ENCODE measurements around the gene LRBA.

LRBA gene

DNA sequence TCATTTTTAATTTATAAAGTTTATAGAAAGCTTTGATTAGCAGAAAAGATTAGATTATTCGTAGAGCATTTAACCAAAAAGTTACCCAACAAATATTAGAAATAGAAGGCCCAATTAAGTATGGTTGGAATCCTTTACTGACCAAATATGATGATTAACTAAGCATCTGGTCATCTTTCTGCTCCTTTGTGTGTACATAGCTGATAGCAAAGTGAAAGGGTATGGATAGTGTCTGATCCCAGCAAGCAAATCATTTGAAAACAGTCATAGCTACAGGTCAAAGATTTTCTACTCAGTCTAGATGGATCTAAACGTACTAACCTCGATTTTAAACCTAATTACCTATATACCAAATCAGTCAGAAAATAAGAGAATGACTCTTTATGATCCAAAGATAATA lies 440.4 kb downstream of the LRBA start:
- H3K4me1 ChIP-seq (ENCODE audit: low read length) = no peaks in the 10 kb centered on the region
- no peak for DNase-seq
- H3F3A ChIP-seq (ENCODE audit: insufficient read depth, low read length) = no peaks in the 10 kb centered on the region

DNA sequence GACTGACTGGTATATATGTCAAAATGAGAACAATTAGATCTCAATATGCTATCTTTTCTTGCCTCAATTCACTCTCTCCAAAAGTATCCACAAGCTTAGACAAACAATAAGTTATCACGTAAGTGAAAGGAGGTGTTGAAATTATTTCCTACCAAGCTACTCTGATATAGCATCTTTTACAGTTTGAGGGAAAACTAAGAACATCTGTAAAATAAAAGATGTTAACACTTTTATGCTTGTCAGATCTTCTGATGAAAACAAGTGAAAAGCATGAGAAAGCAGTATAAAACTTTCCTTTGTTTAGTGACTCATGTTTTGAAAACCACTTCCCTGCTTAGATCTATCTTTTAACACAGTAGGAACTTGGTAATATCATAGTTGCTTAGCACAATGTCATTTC lies 441.6 kb downstream of the LRBA start:
- Histone ChIP-seq H3K4me2 (ENCODE audit: low read depth, low read length) (no peak overlapping the region), H3K27ac (ENCODE audit: low read length) (no peak overlapping the region), H3K79me2 (ENCODE audit: low read length) (no peaks in the 10 kb centered on the region), H3K36me3 (replicated peaks; ENCODE audit: insufficient read depth, low read length) (no peaks in the 10 kb centered on the region), H3K27me3 (replicated peaks; ENCODE audit: insufficient read depth, low read length) (no peaks in the 10 kb centered on the region), H4K20me1 (ENCODE audit: insufficient read depth, low read length) (no peaks in the 10 kb centered on the region), H3K4me3 (ENCODE audit: low read length) (no peak overlapping the region), H3K4me1 (ENCODE audit: low read length) (no peaks in the 10 kb centered on the region), H3F3A (ENCODE audit: insufficient read depth, low read length) (no peaks in the 10 kb centered on the region), H3K9me3 (replicated peaks; ENCODE audit: insufficient read depth, low read length) (no peaks in the 10 kb centered on the region), H3K9ac (ENCODE audit: low read length) (no peak overlapping the region), H2AFZ (ENCODE audit: low read length) (no peak overlapping the region), H3K9me2 (replicated peaks; ENCODE audit: insufficient read depth, low read length) (no peaks in the 10 kb centered on the region)
- TF ChIP-seq, protein P1, sequence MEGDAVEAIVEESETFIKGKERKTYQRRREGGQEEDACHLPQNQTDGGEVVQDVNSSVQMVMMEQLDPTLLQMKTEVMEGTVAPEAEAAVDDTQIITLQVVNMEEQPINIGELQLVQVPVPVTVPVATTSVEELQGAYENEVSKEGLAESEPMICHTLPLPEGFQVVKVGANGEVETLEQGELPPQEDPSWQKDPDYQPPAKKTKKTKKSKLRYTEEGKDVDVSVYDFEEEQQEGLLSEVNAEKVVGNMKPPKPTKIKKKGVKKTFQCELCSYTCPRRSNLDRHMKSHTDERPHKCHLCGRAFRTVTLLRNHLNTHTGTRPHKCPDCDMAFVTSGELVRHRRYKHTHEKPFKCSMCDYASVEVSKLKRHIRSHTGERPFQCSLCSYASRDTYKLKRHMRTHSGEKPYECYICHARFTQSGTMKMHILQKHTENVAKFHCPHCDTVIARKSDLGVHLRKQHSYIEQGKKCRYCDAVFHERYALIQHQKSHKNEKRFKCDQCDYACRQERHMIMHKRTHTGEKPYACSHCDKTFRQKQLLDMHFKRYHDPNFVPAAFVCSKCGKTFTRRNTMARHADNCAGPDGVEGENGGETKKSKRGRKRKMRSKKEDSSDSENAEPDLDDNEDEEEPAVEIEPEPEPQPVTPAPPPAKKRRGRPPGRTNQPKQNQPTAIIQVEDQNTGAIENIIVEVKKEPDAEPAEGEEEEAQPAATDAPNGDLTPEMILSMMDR (IDR thresholded peaks at IDR 0.05; ENCODE audit: low read length) = no peak
- no peak for TF ChIP-seq EZH2 (optimal IDR thresholded peaks at IDR 0.05; ENCODE audit: low read depth, low read length)
- TF ChIP-seq EZH2phosphoT487 (IDR thresholded peaks at IDR 0.05; ENCODE audit: low read length) = no peak
- no peak for DNase-seq

More for the DNA sequence above, 440.4 kb downstream of the LRBA start:
- no peaks in the 10 kb centered on the region for H4K20me1 ChIP-seq (ENCODE audit: insufficient read depth, low read length)
- H3K4me2 ChIP-seq (ENCODE audit: low read depth, low read length) = no peak overlapping the region
- H3K79me2 ChIP-seq (ENCODE audit: low read length) = no peaks in the 10 kb centered on the region
- H3K4me3 ChIP-seq (ENCODE audit: low read length) = no peak overlapping the region
- H3K9ac ChIP-seq (ENCODE audit: low read length) = no peak overlapping the region
- no peaks in the 10 kb centered on the region for H3K9me2 ChIP-seq (replicated peaks; ENCODE audit: insufficient read depth, low read length)
- no peak overlapping the region for H2AFZ ChIP-seq (ENCODE audit: low read length)
- no peaks in the 10 kb centered on the region for H3K36me3 ChIP-seq (replicated peaks; ENCODE audit: insufficient read depth, low read length)
- H3K9me3 ChIP-seq (replicated peaks; ENCODE audit: insufficient read depth, low read length) = no peaks in the 10 kb centered on the region
- no peak overlapping the region for H3K27ac ChIP-seq (ENCODE audit: low read length)
- H3K27me3 ChIP-seq (replicated peaks; ENCODE audit: insufficient read depth, low read length) = no peaks in the 10 kb centered on the region
- no peak for TF ChIP-seq EZH2 (optimal IDR thresholded peaks at IDR 0.05; ENCODE audit: low read depth, low read length)
- TF ChIP-seq, protein P1 (IDR thresholded peaks at IDR 0.05; ENCODE audit: low read length) = no peak
- TF ChIP-seq EZH2phosphoT487 (IDR thresholded peaks at IDR 0.05; ENCODE audit: low read length) = no peak

DNA sequence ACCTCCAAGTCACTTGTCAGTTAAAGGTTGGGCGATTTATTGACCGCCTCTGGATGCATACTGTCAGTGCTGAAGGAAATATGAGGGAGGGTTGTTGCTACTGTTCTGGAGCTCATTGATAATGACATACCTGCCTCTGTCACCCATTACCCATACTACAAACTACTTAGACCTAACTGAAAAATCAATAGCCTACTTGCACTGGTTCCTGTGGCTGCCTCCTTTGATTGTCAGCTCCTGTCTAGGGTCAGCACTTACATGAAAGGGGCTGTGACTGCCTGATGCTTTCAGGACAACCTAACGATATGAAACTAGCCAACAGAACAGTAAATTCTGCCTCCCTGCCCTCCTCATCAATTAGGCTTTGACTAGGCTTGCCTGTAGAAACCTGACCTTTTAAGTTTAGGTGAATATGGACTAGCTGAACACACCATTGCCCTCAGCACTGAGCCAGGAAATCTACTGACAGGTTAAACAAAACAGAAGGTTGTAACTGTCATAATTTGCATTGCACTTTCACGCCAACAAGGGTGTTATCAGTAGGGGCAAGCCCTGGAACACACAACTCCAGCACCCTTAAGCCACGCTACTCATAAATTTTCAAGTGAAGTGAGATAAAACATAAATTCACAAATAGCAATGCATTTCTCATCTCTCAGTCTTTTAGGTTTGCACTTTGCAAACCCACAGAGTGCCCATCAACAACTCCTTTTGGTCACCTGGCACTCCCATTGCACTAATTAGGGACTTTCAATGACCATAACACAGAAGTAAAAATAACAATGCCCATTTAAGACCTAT lies 442.2 kb downstream of the LRBA start:
- Histone ChIP-seq H3K27me3 (replicated peaks; ENCODE audit: insufficient read depth, low read length) (no peaks in the 10 kb centered on the region), H3K27ac (ENCODE audit: low read length) (no peak overlapping the region), H3F3A (ENCODE audit: insufficient read depth, low read length) (no peaks in the 10 kb centered on the region), H3K4me1 (ENCODE audit: low read length) (no peaks in the 10 kb centered on the region), H3K36me3 (replicated peaks; ENCODE audit: insufficient read depth, low read length) (no peaks in the 10 kb centered on the region), H3K9me3 (replicated peaks; ENCODE audit: insufficient read depth, low read length) (no peaks in the 10 kb centered on the region), H3K4me2 (ENCODE audit: low read depth, low read length) (no peak overlapping the region), H3K9ac (ENCODE audit: low read length) (no peak overlapping the region), H3K9me2 (replicated peaks; ENCODE audit: insufficient read depth, low read length) (no peaks in the 10 kb centered on the region), H2AFZ (ENCODE audit: low read length) (no peak overlapping the region), H3K79me2 (ENCODE audit: low read length) (no peaks in the 10 kb centered on the region), H4K20me1 (ENCODE audit: insufficient read depth, low read length) (no peaks in the 10 kb centered on the region), H3K4me3 (ENCODE audit: low read length) (no peak overlapping the region)
- DNase-seq = no peak
- no peak for TF ChIP-seq EZH2phosphoT487 (IDR thresholded peaks at IDR 0.05; ENCODE audit: low read length)
- TF ChIP-seq EZH2 (optimal IDR thresholded peaks at IDR 0.05; ENCODE audit: low read depth, low read length) = no peak
- TF ChIP-seq, protein P1 (IDR thresholded peaks at IDR 0.05; ENCODE audit: low read length) = no peak

Measured in MM.1S (cell line).